Measurements from ENCODE around the gene GUK1.

- TF ChIP-seq CTCF (conservative IDR thresholded peaks at IDR 0.05) (no peak), ZFX (IDR thresholded peaks at IDR 0.05) (no peak)
Observed at GRCh38 chr1:228194436-228194835, 54.4 kb downstream of the GUK1 start.
